Activated CD4-positive, alpha-beta T cell treated with anti-CD3 and anti-CD28 coated beads, Interleukin-2, amount 50 U/mL, for 1 hour (primary cell): ENCODE data around the gene RETN.
"Not testable (repeated sequence)": the region's sequence is repeated elsewhere in the genome, so short reads cannot be mapped to it uniquely, and the experiment has no call there.

Experiments used
- DNase-seq: peaks from one replicate; pipeline ENCODE4 v3.0.0-alpha.2; 2020

The RETN gene

DNA sequence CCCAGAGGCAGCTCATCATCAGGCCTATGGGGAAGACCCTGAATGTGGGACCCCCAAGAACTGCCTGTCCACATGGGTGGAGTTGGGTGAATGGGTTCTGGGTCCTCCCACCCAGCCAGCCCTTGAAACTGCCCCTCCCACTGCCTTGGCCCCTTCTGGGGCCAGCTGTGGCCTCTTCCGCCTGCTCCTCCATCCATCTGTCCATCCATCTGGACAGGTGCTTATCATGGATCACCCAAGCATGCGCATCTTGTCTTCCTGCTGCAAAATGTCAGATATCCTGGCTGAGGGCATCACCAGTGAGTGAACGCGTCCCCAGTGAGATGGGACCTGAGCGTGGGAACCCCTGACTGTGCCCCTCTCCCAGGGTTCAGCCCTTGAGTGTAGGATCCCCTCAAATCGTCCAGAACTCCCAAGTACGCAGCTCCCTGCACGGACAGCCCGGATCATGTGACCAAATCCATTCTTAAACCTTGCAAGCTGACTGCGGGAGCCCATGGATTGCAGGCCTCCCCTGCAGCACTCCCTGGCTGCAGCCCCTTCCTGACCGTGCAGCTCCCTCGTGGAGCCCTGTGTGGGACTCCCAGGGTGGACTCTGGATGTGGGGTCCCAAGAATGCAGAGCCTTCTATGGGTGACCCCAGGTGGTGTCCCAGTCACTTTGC, 29.9 kb upstream of the RETN start:
- no peak for DNase-seq

- DNase-seq = no peak
These were observed 28.9 kb upstream of the RETN start for GRCh38 chr19:7639863-7640348.

- DNase-seq = no peak
These were observed 28.0 kb upstream of the RETN start for GRCh38 chr19:7640803-7641202.

DNA sequence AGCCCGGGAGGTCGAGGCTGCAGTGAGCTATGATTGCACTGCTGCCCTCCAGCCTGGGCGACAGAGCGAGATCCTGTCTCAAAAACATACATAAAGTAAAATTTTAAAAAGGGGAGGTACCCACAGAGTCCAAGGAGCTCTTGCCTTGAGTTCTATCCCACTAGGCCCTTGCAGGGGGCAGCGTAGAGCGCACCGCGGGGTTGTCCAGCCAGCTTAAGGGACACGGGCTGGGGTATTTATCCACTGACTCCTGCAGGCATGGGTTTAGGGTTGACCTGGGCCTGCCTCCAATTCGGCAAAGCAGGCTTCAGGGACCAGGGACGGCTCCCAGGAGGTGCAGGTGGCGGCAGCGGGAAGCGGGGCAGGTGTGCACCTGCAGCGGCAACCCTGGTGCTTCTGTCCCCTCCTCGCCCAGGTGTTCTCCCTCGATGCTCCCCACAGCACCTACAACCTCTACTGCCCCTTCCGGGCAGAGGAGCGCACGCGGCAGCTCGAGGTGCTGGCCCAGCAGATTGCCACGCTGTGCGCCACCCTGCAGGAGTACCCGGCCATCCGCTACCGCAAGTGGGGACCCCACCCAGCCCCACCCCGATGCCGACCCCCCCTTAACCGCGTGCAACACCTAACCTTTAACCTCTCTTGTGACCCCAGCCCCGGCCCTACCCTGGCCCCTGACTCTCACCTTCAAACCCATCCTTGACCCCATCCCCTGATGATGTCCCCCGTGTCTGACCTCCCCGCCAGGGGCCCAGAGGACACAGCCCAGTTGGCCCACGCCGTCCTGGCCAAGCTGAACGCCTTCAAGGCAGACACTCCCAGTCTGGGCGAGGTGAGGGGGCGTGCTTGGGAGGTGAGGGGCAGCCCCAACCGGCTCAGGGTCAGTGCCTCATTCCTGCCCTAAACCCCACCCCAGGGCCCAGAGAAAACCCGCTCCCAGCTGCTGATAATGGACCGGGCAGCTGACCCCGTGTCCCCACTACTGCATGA, 27.3 kb upstream of the RETN start:
- no peak for DNase-seq

GRCh38 chr19:7642295-7643030, 26.4 kb upstream of the RETN start:
- no peak for DNase-seq

- DNase-seq = no peak
These were observed 25.8 kb upstream of the RETN start for GRCh38 chr19:7643031-7643415.

- DNase-seq = not testable (repeated sequence)
These were observed 25.0 kb upstream of the RETN start for GRCh38 chr19:7643629-7644549.

DNA sequence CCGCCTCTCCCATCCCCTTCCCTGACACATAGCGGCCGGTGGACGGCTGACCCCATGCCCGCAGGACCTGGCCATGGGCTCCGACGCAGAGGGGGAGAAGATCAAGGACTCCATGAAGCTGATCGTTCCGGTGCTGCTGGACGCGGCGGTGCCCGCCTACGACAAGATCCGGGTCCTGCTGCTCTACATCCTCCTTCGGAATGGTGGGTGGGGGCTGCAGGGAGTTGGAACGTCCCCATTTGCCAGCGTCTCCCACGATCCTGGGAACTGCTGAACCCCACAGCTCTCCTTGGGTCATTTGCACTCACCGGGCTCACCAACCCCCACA, 24.3 kb upstream of the RETN start:
- no peak for DNase-seq

DNA sequence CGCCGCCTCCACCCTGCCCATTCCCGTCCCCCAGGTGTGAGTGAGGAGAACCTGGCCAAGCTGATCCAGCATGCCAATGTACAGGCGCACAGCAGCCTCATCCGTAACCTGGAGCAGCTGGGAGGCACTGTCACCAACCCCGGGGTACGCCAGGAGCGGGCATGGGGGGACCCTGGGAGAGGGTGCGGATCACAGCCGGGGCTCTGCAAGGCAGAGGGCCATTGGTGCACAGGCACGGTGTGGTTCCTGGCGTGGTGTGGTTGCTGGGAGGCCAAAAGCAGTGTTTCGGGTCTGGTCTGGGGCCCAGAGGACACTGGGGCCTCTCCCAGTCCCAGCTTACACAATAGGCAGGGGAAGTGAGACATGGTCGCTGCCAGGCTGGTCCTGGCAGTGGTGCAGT, 23.7 kb upstream of the RETN start:
- DNase-seq = no peak

- DNase-seq = no peak
These were observed 23.0 kb upstream of the RETN start for GRCh38 chr19:7645656-7646425.

DNA sequence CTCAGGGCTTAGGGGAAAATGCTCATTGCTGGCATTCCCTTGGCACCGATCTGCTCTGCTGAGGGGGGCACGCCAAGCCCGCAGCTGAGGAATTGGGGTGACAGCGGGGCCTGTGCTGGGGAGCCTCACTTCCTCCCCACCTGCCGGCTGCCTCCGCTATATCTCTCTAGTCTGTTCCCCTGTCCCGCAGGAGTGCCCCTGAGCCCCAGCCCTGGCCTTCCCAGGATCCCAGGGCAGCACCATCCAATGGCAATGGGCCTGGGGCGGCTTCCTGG, 22.5 kb upstream of the RETN start:
- DNase-seq = no peak

GRCh38 chr19:7647156-7647555, 21.7 kb upstream of the RETN start:
- DNase-seq = no peak

DNA sequence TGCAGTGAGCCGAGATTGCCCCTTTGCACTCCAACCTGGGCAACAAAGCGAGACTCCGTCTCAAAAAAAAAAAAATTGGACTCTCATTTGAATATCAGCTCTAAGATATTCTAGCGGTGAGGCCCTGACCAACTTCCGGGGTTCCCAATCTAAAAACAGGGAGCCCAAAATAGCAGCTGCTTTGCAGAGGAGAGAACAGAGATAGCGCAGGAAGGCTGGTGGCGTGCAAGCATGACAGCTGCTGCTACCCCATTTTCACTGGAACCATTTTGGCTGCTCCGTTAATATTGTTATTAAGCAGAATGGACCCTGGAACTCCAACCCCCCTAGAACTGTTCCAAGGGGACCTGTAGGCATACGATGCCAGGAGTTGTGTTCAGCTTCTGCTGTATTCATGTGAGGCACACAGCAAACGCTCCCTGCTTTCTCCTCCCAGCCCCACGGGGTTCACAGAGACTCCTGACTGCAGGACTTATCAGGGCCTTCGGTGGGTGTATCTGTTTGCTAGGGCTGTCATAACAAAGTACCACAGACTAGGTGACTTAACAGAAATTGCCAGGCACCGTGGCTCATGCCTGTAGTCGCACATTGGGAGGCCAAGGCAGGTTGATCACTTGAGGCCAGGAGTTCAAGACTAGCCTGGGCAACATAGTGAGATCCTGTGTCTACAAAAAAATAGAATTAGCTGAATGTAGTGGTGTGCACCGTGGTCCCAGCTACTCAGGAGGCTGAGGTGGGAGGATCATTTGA, 20.4 kb upstream of the RETN start:
- DNase-seq = no peak

DNA sequence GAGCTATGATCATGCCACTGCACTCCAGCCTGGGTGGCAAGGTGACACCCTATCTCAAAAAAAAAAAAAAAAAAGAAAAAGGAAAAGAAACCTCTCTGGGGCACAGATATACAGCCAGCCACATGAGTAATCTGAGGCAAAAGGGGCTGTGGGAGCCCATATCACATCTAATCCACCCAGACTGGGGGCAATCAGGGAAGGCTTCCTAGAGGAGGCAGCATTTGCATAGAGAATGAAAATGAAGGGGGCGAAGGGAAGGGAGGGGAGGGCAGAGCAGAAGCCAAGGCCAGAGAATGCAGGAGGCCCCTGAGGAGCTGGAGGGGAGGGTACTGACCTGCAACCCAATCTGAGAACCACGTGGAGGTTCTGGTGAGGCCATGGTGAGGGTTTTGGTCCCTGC, 18.7 kb upstream of the RETN start:
- DNase-seq = no peak

DNA sequence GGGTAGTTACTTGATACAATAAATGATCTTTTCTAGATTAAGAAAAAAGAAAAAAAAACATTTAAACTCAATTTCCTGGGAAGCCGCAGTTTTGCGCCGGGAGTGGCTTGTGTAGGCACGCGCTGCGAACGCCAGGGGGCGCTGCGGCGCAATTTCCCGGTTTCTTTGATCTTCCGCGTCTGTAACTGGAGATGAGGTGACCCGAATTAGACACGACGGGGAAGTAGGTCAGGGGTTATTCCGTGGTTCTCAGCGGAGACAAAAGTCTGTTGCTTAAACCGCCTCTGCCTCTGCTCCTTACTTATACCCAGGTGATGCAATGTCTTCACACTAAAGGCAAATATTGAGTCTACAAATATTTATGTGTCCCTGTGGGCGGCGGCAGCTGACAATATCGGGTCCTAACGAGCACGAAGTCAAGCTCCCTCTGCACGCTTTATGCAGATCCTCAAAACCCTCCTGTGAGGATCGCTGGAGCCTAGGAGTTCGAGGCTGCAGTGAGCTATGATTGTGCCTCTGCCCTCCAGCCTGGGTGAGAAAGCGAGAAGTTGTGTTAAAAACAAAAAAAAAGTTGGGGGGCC, 16.7 kb upstream of the RETN start:
- DNase-seq = peak; percentile 87

DNA sequence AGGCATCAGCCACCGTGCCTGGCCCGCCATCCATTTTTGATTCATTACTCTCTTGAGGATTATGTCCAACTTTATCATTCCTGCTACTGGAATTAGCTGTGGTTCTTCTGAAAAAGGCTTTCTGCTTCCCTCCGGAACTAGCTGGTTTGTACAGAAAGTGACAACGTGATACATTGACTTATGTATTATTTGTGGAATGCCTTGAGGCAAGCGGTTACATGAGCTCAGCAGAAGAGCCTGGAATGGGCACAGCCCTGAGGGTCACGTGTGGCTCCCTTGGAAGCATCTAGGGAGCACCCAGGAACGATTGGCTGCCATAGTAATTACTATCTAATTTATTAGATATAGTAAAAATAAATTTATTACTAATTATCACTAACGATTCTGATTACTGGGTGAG, 14.4 kb upstream of the RETN start:
- DNase-seq = no peak

GRCh38 chr19:7655581-7655980, 13.3 kb upstream of the RETN start:
- DNase-seq = no peak

DNA sequence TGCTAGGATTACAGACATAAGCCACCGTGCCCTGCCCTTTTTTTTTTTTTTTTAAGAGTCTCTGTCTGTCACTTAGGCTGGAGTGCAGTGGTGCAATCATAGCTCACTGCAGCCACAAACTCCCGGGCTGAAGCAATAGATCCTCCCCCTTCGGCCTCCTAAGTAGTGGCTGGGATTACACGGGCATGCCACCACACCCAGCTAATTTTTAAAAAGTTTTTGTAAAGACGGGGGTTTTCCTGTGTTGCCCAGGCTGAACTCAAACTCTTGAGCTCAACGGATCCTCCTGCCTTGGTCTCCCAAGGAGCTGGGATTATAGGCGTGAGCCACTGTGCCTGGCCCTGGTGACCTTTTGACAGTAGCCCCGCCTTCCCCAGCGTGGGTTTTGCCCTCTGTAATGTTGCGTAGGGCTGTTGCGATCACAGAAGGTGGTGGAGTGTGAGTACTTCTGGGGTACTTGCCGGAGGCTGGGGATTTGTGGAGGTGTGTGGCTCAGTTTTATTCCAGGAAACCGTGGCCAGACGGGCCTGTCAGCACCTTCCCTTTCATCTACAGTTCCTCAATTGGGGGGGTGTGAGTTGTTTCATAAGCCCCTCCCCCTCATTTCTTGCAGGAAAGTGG, 11.6 kb upstream of the RETN start:
- no peak for DNase-seq

- DNase-seq = peak; percentile 23
These were observed 10.6 kb upstream of the RETN start for GRCh38 chr19:7658219-7658686.
